ENCODE results near the gene KCNT2. TPM values are rescaled to one million over a fixed set of nuclear protein-coding genes. Genes with fewer than 3 reads are reported as not detected.

The KCNT2 gene
- total RNA-seq, 4 donors from 2014 or later: 6.5 to 25.1 (median 10.0) TPM

DNA sequence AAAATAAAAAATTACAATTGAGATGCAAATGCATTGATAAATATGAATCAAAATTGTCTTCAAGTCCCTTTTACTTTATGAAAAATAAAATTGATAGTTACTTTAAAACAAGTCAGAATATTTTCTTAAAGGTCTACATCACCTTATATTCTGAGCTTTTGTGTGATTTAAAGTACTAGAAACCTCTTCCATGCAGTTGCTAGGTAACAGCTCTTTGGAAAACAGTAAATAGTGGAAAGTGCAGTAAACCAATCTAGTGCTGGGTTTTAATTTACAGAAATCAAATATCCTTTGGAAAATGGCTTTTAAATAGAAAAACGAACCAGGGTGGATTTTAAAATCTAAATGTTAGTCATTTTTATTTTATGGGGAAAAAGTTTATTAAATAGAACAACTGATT is 227.9 kb downstream of the KCNT2 start:
- ATAC-seq: no peak
- 3 to 14% methylated on average over 1 of the region's 1 CpG for WGBS, 2 donors (ENCODE audit: low coverage in 1 of 2)
- peaks cover 0 to 11% (median 4%) of the 10 kb centered on the region in 3 donors for H3K4me1 ChIP-seq
- no peaks in the 10 kb centered on the region for H3K36me3 ChIP-seq
- no peak overlapping the region for H3K27ac ChIP-seq
- no peak overlapping the region for H3K4me3 ChIP-seq
- no peaks in the 10 kb centered on the region for H3K27me3 ChIP-seq
- no peaks in the 10 kb centered on the region for H3K9me3 ChIP-seq
- TF ChIP-seq, protein P1, sequence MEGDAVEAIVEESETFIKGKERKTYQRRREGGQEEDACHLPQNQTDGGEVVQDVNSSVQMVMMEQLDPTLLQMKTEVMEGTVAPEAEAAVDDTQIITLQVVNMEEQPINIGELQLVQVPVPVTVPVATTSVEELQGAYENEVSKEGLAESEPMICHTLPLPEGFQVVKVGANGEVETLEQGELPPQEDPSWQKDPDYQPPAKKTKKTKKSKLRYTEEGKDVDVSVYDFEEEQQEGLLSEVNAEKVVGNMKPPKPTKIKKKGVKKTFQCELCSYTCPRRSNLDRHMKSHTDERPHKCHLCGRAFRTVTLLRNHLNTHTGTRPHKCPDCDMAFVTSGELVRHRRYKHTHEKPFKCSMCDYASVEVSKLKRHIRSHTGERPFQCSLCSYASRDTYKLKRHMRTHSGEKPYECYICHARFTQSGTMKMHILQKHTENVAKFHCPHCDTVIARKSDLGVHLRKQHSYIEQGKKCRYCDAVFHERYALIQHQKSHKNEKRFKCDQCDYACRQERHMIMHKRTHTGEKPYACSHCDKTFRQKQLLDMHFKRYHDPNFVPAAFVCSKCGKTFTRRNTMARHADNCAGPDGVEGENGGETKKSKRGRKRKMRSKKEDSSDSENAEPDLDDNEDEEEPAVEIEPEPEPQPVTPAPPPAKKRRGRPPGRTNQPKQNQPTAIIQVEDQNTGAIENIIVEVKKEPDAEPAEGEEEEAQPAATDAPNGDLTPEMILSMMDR (IDR thresholded peaks at IDR 0.05): no peak
- TF ChIP-seq POLR2AphosphoS5 (IDR thresholded peaks at IDR 0.05): no peak
- TF ChIP-seq POLR2A (IDR thresholded peaks at IDR 0.05): no peak
- no peak for TF ChIP-seq EP300 (IDR thresholded peaks at IDR 0.05)

DNA sequence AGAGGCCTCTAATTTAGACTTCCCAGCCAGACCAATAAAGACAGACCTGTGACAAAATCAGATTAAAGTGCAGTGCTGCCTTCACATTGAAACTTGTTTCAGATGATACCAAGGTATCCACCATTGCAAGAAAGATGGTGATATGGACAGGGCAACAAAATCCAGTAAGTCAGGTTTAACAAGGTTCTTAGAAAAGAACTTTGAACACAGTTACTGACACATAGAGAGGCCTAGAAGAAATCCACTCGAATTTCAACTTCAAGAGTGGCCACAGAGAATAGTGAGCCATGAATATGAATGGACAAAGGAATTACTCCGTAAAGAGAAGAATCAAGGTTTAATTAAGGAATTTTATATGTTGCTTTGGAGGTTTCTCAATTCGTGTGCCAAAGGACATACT is 230.4 kb downstream of the KCNT2 start:
- H3K36me3 ChIP-seq: no peaks in the 10 kb centered on the region
- H3K4me3 ChIP-seq: no peak overlapping the region
- TF ChIP-seq POLR2A (IDR thresholded peaks at IDR 0.05) (no peak), EP300 (IDR thresholded peaks at IDR 0.05) (no peak), POLR2AphosphoS5 (IDR thresholded peaks at IDR 0.05) (no peak)
- TF ChIP-seq, protein P1 (IDR thresholded peaks at IDR 0.05): no peak
- H3K4me1 ChIP-seq: peaks cover 0 to 11% (median 4%) of the 10 kb centered on the region in 3 donors
- ATAC-seq: no peak
- H3K9me3 ChIP-seq: no peaks in the 10 kb centered on the region
- whole genome bisulfite sequencing, 2 donors (ENCODE audit: low coverage in 1 of 2): 84 to 88% methylated on average over 3 of the region's 3 CpGs
- H3K27me3 ChIP-seq: no peaks in the 10 kb centered on the region
- no peak overlapping the region for H3K27ac ChIP-seq

DNA sequence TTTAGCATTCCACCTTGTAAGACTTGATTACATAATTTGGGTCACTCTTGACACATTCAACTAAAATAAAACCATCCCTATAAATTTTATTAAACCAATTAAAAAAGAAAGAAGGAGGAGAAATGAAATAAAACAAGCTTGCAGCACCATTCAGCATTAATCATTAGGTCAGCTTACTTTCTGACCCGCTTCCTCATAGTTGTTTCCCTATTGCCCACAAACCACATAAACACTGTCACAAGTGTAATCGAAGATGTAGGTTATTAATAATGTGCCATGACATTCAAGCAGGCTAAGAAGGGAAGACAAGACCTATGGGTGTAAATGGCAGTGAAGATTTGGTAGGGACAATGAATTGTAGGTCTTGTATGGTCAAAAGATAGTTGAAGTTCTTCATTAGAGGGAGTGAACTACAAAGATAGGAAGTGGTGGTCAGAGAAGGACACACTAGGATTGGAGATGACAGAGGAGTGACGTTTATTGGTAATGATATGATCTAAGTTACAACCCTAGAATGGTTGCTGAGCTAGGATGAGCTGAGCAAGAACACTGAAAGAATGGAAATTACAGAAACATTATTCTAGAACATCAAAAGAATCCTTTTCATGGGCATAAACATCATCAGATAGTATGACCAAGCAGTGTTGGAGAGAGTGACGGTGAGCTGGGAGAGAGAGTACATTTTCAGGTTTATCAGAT is 231.5 kb downstream of the KCNT2 start:
- no peaks in the 10 kb centered on the region for H3K27me3 ChIP-seq
- no peak overlapping the region for H3K4me3 ChIP-seq
- no peak overlapping the region for H3K27ac ChIP-seq
- ATAC-seq: no peak
- 79 to 80% methylated on average over 4 of the region's 4 CpGs for WGBS, 2 donors (ENCODE audit: low coverage in 1 of 2)
- H3K36me3 ChIP-seq: no peaks in the 10 kb centered on the region
- no peaks in the 10 kb centered on the region for H3K9me3 ChIP-seq
- TF ChIP-seq EP300 (IDR thresholded peaks at IDR 0.05): no peak
- TF ChIP-seq POLR2AphosphoS5 (IDR thresholded peaks at IDR 0.05): no peak
- TF ChIP-seq POLR2A (IDR thresholded peaks at IDR 0.05): no peak
- TF ChIP-seq, protein P1 (IDR thresholded peaks at IDR 0.05): no peak
- peaks cover 0 to 11% (median 4%) of the 10 kb centered on the region in 3 donors for H3K4me1 ChIP-seq

DNA sequence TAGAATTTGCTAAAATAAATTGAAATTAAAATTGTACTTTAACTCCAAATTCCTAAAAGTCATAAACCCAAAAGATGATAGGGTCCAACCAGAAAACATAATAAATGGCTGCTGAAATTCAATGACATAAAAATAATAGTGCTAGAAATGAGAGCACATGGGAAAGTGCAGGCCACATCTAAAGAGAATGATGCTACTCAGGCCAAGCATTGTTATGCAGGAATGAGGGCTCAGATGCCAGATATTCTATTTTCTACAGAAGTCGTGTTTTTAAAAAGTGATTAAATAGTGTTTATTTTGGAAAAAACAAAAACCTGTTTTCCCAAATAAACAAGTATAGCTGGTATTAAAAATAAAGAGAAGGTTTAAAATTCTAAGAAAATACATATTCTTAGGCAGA is 234.4 kb downstream of the KCNT2 start:
- no peak overlapping the region for H3K4me3 ChIP-seq
- H3K27me3 ChIP-seq: no peaks in the 10 kb centered on the region
- no peaks in the 10 kb centered on the region for H3K4me1 ChIP-seq
- TF ChIP-seq POLR2A (IDR thresholded peaks at IDR 0.05) (no peak), EP300 (IDR thresholded peaks at IDR 0.05) (no peak), POLR2AphosphoS5 (IDR thresholded peaks at IDR 0.05) (no peak)
- TF ChIP-seq, protein P1 (IDR thresholded peaks at IDR 0.05): no peak
- H3K9me3 ChIP-seq: no peaks in the 10 kb centered on the region
- no peak for ATAC-seq
- H3K36me3 ChIP-seq: no peaks in the 10 kb centered on the region
- WGBS, 2 donors (ENCODE audit: low coverage in 1 of 2): 20 to 41% methylated on average over 1 of the region's 1 CpG
- no peak overlapping the region for H3K27ac ChIP-seq

DNA sequence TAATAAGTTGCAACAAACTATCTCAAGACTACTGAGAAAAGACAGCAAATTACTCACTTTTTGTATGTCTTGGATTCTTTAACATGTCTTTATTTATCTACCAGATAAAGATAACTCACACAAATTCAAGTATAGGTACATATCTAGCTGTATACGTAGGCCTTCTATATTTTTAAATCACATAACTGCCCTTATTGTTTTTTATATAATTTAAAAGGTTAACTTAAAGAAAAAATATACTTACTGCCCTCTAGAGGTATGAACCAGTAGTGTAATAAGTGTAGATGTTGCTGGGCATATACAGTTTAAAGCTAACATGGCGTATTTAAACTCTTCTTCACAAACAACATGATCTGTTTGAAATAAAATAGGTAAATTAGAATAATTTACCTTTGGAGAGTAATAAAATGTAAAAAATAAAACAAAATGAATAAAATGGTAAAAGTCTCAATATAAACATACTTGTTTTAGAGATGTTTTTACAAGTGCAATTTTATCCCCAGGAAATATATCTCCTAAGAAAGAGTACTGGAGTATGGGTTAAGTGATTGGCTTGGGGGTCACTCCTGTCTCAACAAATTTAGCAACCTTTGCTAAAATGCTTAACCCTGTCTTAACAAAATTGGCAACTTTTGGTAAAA is 235.2 kb downstream of the KCNT2 start:
- no peak overlapping the region for H3K4me3 ChIP-seq
- 80 to 84% methylated on average over 2 of the region's 2 CpGs for WGBS, 2 donors (ENCODE audit: low coverage in 1 of 2)
- no peaks in the 10 kb centered on the region for H3K4me1 ChIP-seq
- H3K9me3 ChIP-seq: no peaks in the 10 kb centered on the region
- H3K36me3 ChIP-seq: no peaks in the 10 kb centered on the region
- no peak for TF ChIP-seq POLR2A (IDR thresholded peaks at IDR 0.05)
- TF ChIP-seq, protein P1 (IDR thresholded peaks at IDR 0.05): peak in 3 of 4 experiments; percentile 10 to 36 (median 16)
- H3K27ac ChIP-seq: no peak overlapping the region
- no peaks in the 10 kb centered on the region for H3K27me3 ChIP-seq
- no peak for ATAC-seq

Data from gastroesophageal sphincter (tissue), 4 donors.